NCI-H1048 (cell line): Measurements from ENCODE around the gene ADAM15.
A peak's percentile ranks its signal among the peaks of the same experiment; 100 is the strongest.

Experiments
- DNase-seq: peaks from one replicate; lab custom pipeline; 2025; lab: John Stamatoyannopoulos, UW

Gene ADAM15

GRCh38 chr1:155012776-155013602, 38.1 kb upstream of the ADAM15 start:
- no peak for DNase-seq

GRCh38 chr1:155013632-155014031, 37.5 kb upstream of the ADAM15 start:
- DNase-seq = no peak

GRCh38 chr1:155014709-155015508, 36.2 kb upstream of the ADAM15 start:
- DNase-seq = no peak

- no peak for DNase-seq
Observed at GRCh38 chr1:155015527-155016230, 35.4 kb upstream of the ADAM15 start.

GRCh38 chr1:155016231-155016831, 34.8 kb upstream of the ADAM15 start:
- no peak for DNase-seq

GRCh38 chr1:155017041-155017945, 33.8 kb upstream of the ADAM15 start:
- peak; percentile 84 for DNase-seq

GRCh38 chr1:155017946-155018316, 33.2 kb upstream of the ADAM15 start:
- DNase-seq = no peak

- DNase-seq = no peak
Observed at GRCh38 chr1:155018617-155019348, 32.3 kb upstream of the ADAM15 start.

GRCh38 chr1:155019377-155020245, 31.5 kb upstream of the ADAM15 start:
- DNase-seq = no peak

- no peak for DNase-seq
Observed at GRCh38 chr1:155022136-155022926, 28.8 kb upstream of the ADAM15 start.

- DNase-seq = no peak
Observed at GRCh38 chr1:155022927-155023236, 28.2 kb upstream of the ADAM15 start.

GRCh38 chr1:155023627-155024026, 27.5 kb upstream of the ADAM15 start:
- no peak for DNase-seq

- no peak for DNase-seq
Observed at GRCh38 chr1:155024315-155024714, 26.8 kb upstream of the ADAM15 start.

GRCh38 chr1:155026154-155026553, 25.0 kb upstream of the ADAM15 start:
- no peak for DNase-seq

- no peak for DNase-seq
Observed at GRCh38 chr1:155026588-155026987, 24.5 kb upstream of the ADAM15 start.

- no peak for DNase-seq
Observed at GRCh38 chr1:155029513-155030242, 21.4 kb upstream of the ADAM15 start.

GRCh38 chr1:155030243-155030795, 20.8 kb upstream of the ADAM15 start:
- DNase-seq = no peak

- DNase-seq = no peak
Observed at GRCh38 chr1:155030899-155031298, 20.2 kb upstream of the ADAM15 start.
